ENCODE measurements around the gene NDUFA13.

Gene NDUFA13

GRCh38 chr19:19531951-19532805, 16.2 kb downstream of the NDUFA13 start:
- no peaks in the 10 kb centered on the region for H3K27me3 ChIP-seq (ENCODE audit: control insufficient read depth, insufficient read depth, low read length)
- H3K27ac ChIP-seq (ENCODE audit: low read length) = no peak overlapping the region
- no peak overlapping the region for H3K9ac ChIP-seq (ENCODE audit: low read length)
- no peaks in the 10 kb centered on the region for H3K4me1 ChIP-seq (ENCODE audit: control insufficient read depth, low read depth, low read length)
- H3K9me3 ChIP-seq (ENCODE audit: control insufficient read depth, low read depth, low read length) = no peaks in the 10 kb centered on the region
- peaks cover 10% of the 10 kb centered on the region for H3K36me3 ChIP-seq (ENCODE audit: control insufficient read depth, low read depth, low read length)
- H3K4me3 ChIP-seq (ENCODE audit: low read length) = no peak overlapping the region

- Histone ChIP-seq H3K4me3 (ENCODE audit: low read length) (no peak overlapping the region), H3K9ac (ENCODE audit: low read length) (no peak overlapping the region), H3K36me3 (ENCODE audit: control insufficient read depth, low read depth, low read length) (peaks cover 2% of the 10 kb centered on the region), H3K4me1 (ENCODE audit: control insufficient read depth, low read depth, low read length) (no peaks in the 10 kb centered on the region), H3K27me3 (ENCODE audit: control insufficient read depth, insufficient read depth, low read length) (no peaks in the 10 kb centered on the region), H3K9me3 (ENCODE audit: control insufficient read depth, low read depth, low read length) (no peaks in the 10 kb centered on the region), H3K27ac (ENCODE audit: low read length) (no peak overlapping the region)
Measured at GRCh38 chr19:19532806-19533701, 17.0 kb downstream of the NDUFA13 start.

- Histone ChIP-seq H3K27me3 (ENCODE audit: control insufficient read depth, insufficient read depth, low read length) (peaks cover 6% of the 10 kb centered on the region), H3K9me3 (ENCODE audit: control insufficient read depth, low read depth, low read length) (no peaks in the 10 kb centered on the region), H3K9ac (ENCODE audit: low read length) (no peak overlapping the region), H3K4me3 (ENCODE audit: low read length) (no peak overlapping the region), H3K36me3 (ENCODE audit: control insufficient read depth, low read depth, low read length) (no peaks in the 10 kb centered on the region), H3K4me1 (ENCODE audit: control insufficient read depth, low read depth, low read length) (no peaks in the 10 kb centered on the region), H3K27ac (ENCODE audit: low read length) (no peak overlapping the region)
Measured at GRCh38 chr19:19533841-19534240, 17.8 kb downstream of the NDUFA13 start.

- no peaks in the 10 kb centered on the region for H3K36me3 ChIP-seq (ENCODE audit: control insufficient read depth, low read depth, low read length)
- no peak overlapping the region for H3K9ac ChIP-seq (ENCODE audit: low read length)
- no peaks in the 10 kb centered on the region for H3K9me3 ChIP-seq (ENCODE audit: control insufficient read depth, low read depth, low read length)
- no peak overlapping the region for H3K4me3 ChIP-seq (ENCODE audit: low read length)
- H3K27me3 ChIP-seq (ENCODE audit: control insufficient read depth, insufficient read depth, low read length) = peaks cover 15% of the 10 kb centered on the region
- no peak overlapping the region for H3K27ac ChIP-seq (ENCODE audit: low read length)
- H3K4me1 ChIP-seq (ENCODE audit: control insufficient read depth, low read depth, low read length) = no peaks in the 10 kb centered on the region
Measured at GRCh38 chr19:19534556-19535265, 18.7 kb downstream of the NDUFA13 start.

GRCh38 chr19:19535311-19536191, 19.5 kb downstream of the NDUFA13 start:
- H3K27me3 ChIP-seq (ENCODE audit: control insufficient read depth, insufficient read depth, low read length) = peaks cover 19% of the 10 kb centered on the region
- no peaks in the 10 kb centered on the region for H3K4me1 ChIP-seq (ENCODE audit: control insufficient read depth, low read depth, low read length)
- H3K36me3 ChIP-seq (ENCODE audit: control insufficient read depth, low read depth, low read length) = no peaks in the 10 kb centered on the region

GRCh38 chr19:19537075-19538048, 21.3 kb downstream of the NDUFA13 start:
- H3K27me3 ChIP-seq (ENCODE audit: control insufficient read depth, insufficient read depth, low read length) = peaks cover 19% of the 10 kb centered on the region
- H3K4me1 ChIP-seq (ENCODE audit: control insufficient read depth, low read depth, low read length) = no peaks in the 10 kb centered on the region
- no peak overlapping the region for H3K4me3 ChIP-seq (ENCODE audit: low read length)
- no peaks in the 10 kb centered on the region for H3K9me3 ChIP-seq (ENCODE audit: control insufficient read depth, low read depth, low read length)
- H3K9ac ChIP-seq (ENCODE audit: low read length) = no peak overlapping the region
- H3K27ac ChIP-seq (ENCODE audit: low read length) = no peak overlapping the region
- H3K36me3 ChIP-seq (ENCODE audit: control insufficient read depth, low read depth, low read length) = no peaks in the 10 kb centered on the region

More at GRCh38 chr19:19535311-19536191, 19.5 kb downstream of the NDUFA13 start:
- H3K9ac ChIP-seq (ENCODE audit: low read length) = no peak overlapping the region
- H3K9me3 ChIP-seq (ENCODE audit: control insufficient read depth, low read depth, low read length) = no peaks in the 10 kb centered on the region
- H3K4me3 ChIP-seq (ENCODE audit: low read length) = no peak overlapping the region
- no peak overlapping the region for H3K27ac ChIP-seq (ENCODE audit: low read length)

- Histone ChIP-seq H3K9ac (ENCODE audit: low read length) (peak within 1 kb of the TSS; percentile 36), H3K4me3 (ENCODE audit: low read length) (peak within 1 kb of the TSS; percentile 59), H3K36me3 (ENCODE audit: control insufficient read depth, low read depth, low read length) (no peaks in the 10 kb centered on the region), H3K27me3 (ENCODE audit: control insufficient read depth, insufficient read depth, low read length) (peaks cover 19% of the 10 kb centered on the region), H3K4me1 (ENCODE audit: control insufficient read depth, low read depth, low read length) (no peaks in the 10 kb centered on the region), H3K27ac (ENCODE audit: low read length) (no peak within 1 kb of the TSS), H3K9me3 (ENCODE audit: control insufficient read depth, low read depth, low read length) (no peaks in the 10 kb centered on the region)
Measured at GRCh38 chr19:19538061-19538784, 22.2 kb downstream of the NDUFA13 start, which contains the start of gene CILP2. Gene CILP2, plus strand, starts transcription at chr19:19538265. Its CDS starts 85 bp downstream, at chr19:19538350.

GRCh38 chr19:19538785-19539166, 22.8 kb downstream of the NDUFA13 start:
- Histone ChIP-seq H3K36me3 (ENCODE audit: control insufficient read depth, low read depth, low read length) (no peaks in the 10 kb centered on the region), H3K9me3 (ENCODE audit: control insufficient read depth, low read depth, low read length) (no peaks in the 10 kb centered on the region), H3K27me3 (ENCODE audit: control insufficient read depth, insufficient read depth, low read length) (peaks cover 19% of the 10 kb centered on the region), H3K4me3 (ENCODE audit: low read length) (peak overlapping the region; percentile 59), H3K4me1 (ENCODE audit: control insufficient read depth, low read depth, low read length) (no peaks in the 10 kb centered on the region), H3K9ac (ENCODE audit: low read length) (no peak overlapping the region), H3K27ac (ENCODE audit: low read length) (no peak overlapping the region)

GRCh38 chr19:19539698-19540063, 23.7 kb downstream of the NDUFA13 start:
- no peak overlapping the region for H3K9ac ChIP-seq (ENCODE audit: low read length)
- no peak overlapping the region for H3K4me3 ChIP-seq (ENCODE audit: low read length)
- H3K9me3 ChIP-seq (ENCODE audit: control insufficient read depth, low read depth, low read length) = no peaks in the 10 kb centered on the region
- no peak overlapping the region for H3K27ac ChIP-seq (ENCODE audit: low read length)
- H3K27me3 ChIP-seq (ENCODE audit: control insufficient read depth, insufficient read depth, low read length) = peaks cover 19% of the 10 kb centered on the region
- no peaks in the 10 kb centered on the region for H3K4me1 ChIP-seq (ENCODE audit: control insufficient read depth, low read depth, low read length)
- no peaks in the 10 kb centered on the region for H3K36me3 ChIP-seq (ENCODE audit: control insufficient read depth, low read depth, low read length)

Measured in iPS-18a (cell line).